Sigmoid colon (tissue), 7 donors: ENCODE results near the gene PSMB7. TPM values are rescaled to one million over a fixed set of nuclear protein-coding genes. Genes with fewer than 3 reads are reported as not detected.

Source experiments
- DNase-seq: peaks from one replicate; pipeline ENCODE4 v3.0.0-alpha.2; 2019
- H3K27ac ChIP-seq, 4 donors: fragments of 200-600 bp; sonication (generic); one replicate each; pipeline ENCODE4 v1.5.1; 2016 to 2019; ENCODE audit warnings: mild to moderate bottlenecking in 1 of 4
- H3K27me3 ChIP-seq, 3 donors: fragments of 200-600 bp; sonication (generic); one replicate each; pipeline ENCODE4 v1.5.1; 2019; ENCODE audit warnings: mild to moderate bottlenecking in 1 of 3
- H3K36me3 ChIP-seq, 4 donors: fragments of 200-600 bp; sonication (generic); one replicate each; pipeline ENCODE4 v1.5.1; 2016 to 2019
- H3K4me1 ChIP-seq, 4 donors: fragments of 200-600 bp; sonication (generic); one replicate each; pipeline ENCODE4 v1.5.1; 2017 to 2019
- H3K4me3 ChIP-seq, 4 donors: fragments of 200-600 bp; sonication (generic); one replicate each; pipeline ENCODE4 v1.5.1; 2017 to 2019; ENCODE audit warnings: mild to moderate bottlenecking in 2 of 4, moderate library complexity in 1 of 4
- H3K9me3 ChIP-seq, 4 donors: fragments of 200-600 bp in 3 of 4; sonication (generic) in 3 of 4; one replicate each; pipeline versions ENCODE4 v1.5.1 to v1.6.1; 2013 to 2019
- CTCF ChIP-seq, 4 experiments: fragments of 450-650 bp in 3 of 4; fragments of 200-600 bp in 1 of 4; IDR thresholded peaks; one replicate each; pipeline ENCODE4 v1.5.1; 2016 to 2019; ENCODE audit warnings: antibody characterized with exemption in 4 of 4, mild to moderate bottlenecking in 3 of 4, moderate library complexity in 2 of 4
- EP300 ChIP-seq, 4 donors: sonication (generic); formaldehyde crosslinking; IDR thresholded peaks; one replicate each; pipeline ENCODE4 v1.6.1; 2017; ENCODE audit warnings: antibody characterized with exemption in 4 of 4
- POLR2A ChIP-seq, 2 donors: fragments of 450-650 bp; IDR thresholded peaks; one replicate each; pipeline ENCODE4 v1.6.1; 2016; ENCODE audit warnings: antibody characterized with exemption in 2 of 2, mild to moderate bottlenecking in 2 of 2, moderate library complexity in 2 of 2
- POLR2AphosphoS5 ChIP-seq, 4 donors: sonication (generic); formaldehyde crosslinking; IDR thresholded peaks; one replicate each; pipeline ENCODE4 v1.6.1; 2017; ENCODE audit warnings: antibody characterized with exemption in 4 of 4
- WGBS, 2 donors: extraction: QIAGEN DNeasy Blood & Tissue Kit; methylation state at CpG; one replicate each; pipeline ENCODE4 v1.1.7; 2013; 5-methylcytosine and 5-hydroxymethylcytosine counted together
- intact Hi-C: fragments of 100-400 bp; cut with DNase I; formaldehyde crosslinking; loops from one replicate; pipeline ENCODE4 v1.15.1; 2023
- polyA plus RNA-seq, 3 donors: library from polyadenylated mRNA; stranded (reverse); fragments of 200-250 nt; gene quantifications; one replicate each; pipeline ENCODE4 v1.2.3, GENCODE V29; 2013
- total RNA-seq, 4 donors: library from RNA; depleted of rRNA; stranded (reverse); fragments of >200 nt; gene quantifications; one replicate each; pipeline ENCODE4 v1.1.0, GENCODE V29; 2016
- donor health status: healthy with polysubstance abuse.
- donor health status: Bipolar disorder and iron deficiency.
- donor health status: healthy.

PSMB7 gene
- total and polyA plus RNA-seq, 7 donors: 136 to 179 (median 171) TPM

- peaks cover 0 to 3% (median 0%) of the 10 kb centered on the region in 3 donors for H3K27me3 ChIP-seq
- TF ChIP-seq CTCF (IDR thresholded peaks at IDR 0.05): no peak
- no peak for TF ChIP-seq POLR2AphosphoS5 (IDR thresholded peaks at IDR 0.05)
- no peak for TF ChIP-seq EP300 (IDR thresholded peaks at IDR 0.05)
- no peak for TF ChIP-seq POLR2A (IDR thresholded peaks at IDR 0.05)
- intact Hi-C loops: no loop called here
- no peak overlapping the region for H3K4me3 ChIP-seq
- no peaks in the 10 kb centered on the region for H3K4me1 ChIP-seq
- DNase-seq: peak; percentile 9
- WGBS, 2 donors: 89 to 94% methylated on average over 6 of the region's 6 CpGs
- peaks cover 0 to 2% (median 0%) of the 10 kb centered on the region in 4 donors for H3K9me3 ChIP-seq
- H3K36me3 ChIP-seq: no peaks in the 10 kb centered on the region
- H3K27ac ChIP-seq: no peak overlapping the region
Measured at GRCh38 chr9:124439686-124440243, 24.5 kb upstream of the PSMB7 start.

GRCh38 chr9:124439086-124439485 lies 23.8 kb upstream of the PSMB7 start:
- Histone ChIP-seq H3K4me1 (no peaks in the 10 kb centered on the region), H3K36me3 (no peaks in the 10 kb centered on the region), H3K27ac (no peak overlapping the region), H3K4me3 (no peak overlapping the region), H3K9me3 (peaks cover 0 to 2% (median 0%) of the 10 kb centered on the region in 4 donors), H3K27me3 (peaks cover 0 to 3% (median 0%) of the 10 kb centered on the region in 3 donors)
- TF ChIP-seq EP300 (IDR thresholded peaks at IDR 0.05) (no peak), POLR2AphosphoS5 (IDR thresholded peaks at IDR 0.05) (no peak), CTCF (IDR thresholded peaks at IDR 0.05) (no peak), POLR2A (IDR thresholded peaks at IDR 0.05) (no peak)
- intact Hi-C loops: no loop called here
- DNase-seq: no peak
- WGBS, 2 donors: 94 to 98% methylated on average over 1 of the region's 1 CpG

- Histone ChIP-seq H3K4me1 (no peaks in the 10 kb centered on the region), H3K4me3 (no peak overlapping the region), H3K9me3 (peaks cover 0 to 2% (median 0%) of the 10 kb centered on the region in 4 donors), H3K27ac (no peak overlapping the region), H3K36me3 (no peaks in the 10 kb centered on the region), H3K27me3 (peaks cover 0 to 3% (median 0%) of the 10 kb centered on the region in 3 donors)
- TF ChIP-seq POLR2A (IDR thresholded peaks at IDR 0.05): no peak
- TF ChIP-seq POLR2AphosphoS5 (IDR thresholded peaks at IDR 0.05): no peak
- TF ChIP-seq CTCF (IDR thresholded peaks at IDR 0.05): no peak
- no peak for TF ChIP-seq EP300 (IDR thresholded peaks at IDR 0.05)
- 87 to 89% methylated on average over 9 of the region's 9 CpGs for WGBS, 2 donors
- intact Hi-C loops: no loop called here
- peak; percentile 21 for DNase-seq
Measured at GRCh38 chr9:124438091-124438490, 22.8 kb upstream of the PSMB7 start.

GRCh38 chr9:124437086-124437485 lies 21.8 kb upstream of the PSMB7 start:
- Histone ChIP-seq H3K27ac (no peak overlapping the region), H3K27me3 (peaks cover 0 to 3% (median 0%) of the 10 kb centered on the region in 3 donors), H3K9me3 (peaks cover 0 to 2% (median 0%) of the 10 kb centered on the region in 4 donors), H3K36me3 (no peaks in the 10 kb centered on the region), H3K4me3 (no peak overlapping the region), H3K4me1 (no peaks in the 10 kb centered on the region)
- intact Hi-C loops: no loop called here
- 93 to 94% methylated on average over 3 of the region's 3 CpGs for WGBS, 2 donors
- TF ChIP-seq EP300 (IDR thresholded peaks at IDR 0.05) (no peak), POLR2AphosphoS5 (IDR thresholded peaks at IDR 0.05) (no peak), CTCF (IDR thresholded peaks at IDR 0.05) (no peak), POLR2A (IDR thresholded peaks at IDR 0.05) (no peak)
- DNase-seq: peak; percentile 26

GRCh38 chr9:124436320-124436719 lies 21.1 kb upstream of the PSMB7 start:
- Histone ChIP-seq H3K36me3 (no peaks in the 10 kb centered on the region), H3K27ac (no peak overlapping the region), H3K4me3 (no peak overlapping the region), H3K9me3 (peaks cover 0 to 2% (median 0%) of the 10 kb centered on the region in 4 donors), H3K4me1 (no peaks in the 10 kb centered on the region), H3K27me3 (peaks cover 0 to 3% (median 0%) of the 10 kb centered on the region in 3 donors)
- intact Hi-C loops: no loop called here
- DNase-seq: no peak
- no peak for TF ChIP-seq CTCF (IDR thresholded peaks at IDR 0.05)
- no peak for TF ChIP-seq POLR2AphosphoS5 (IDR thresholded peaks at IDR 0.05)
